K562 (cell line): Measurements from ENCODE around the gene EIF2AK2. TPM values are rescaled to one million over a fixed set of nuclear protein-coding genes. Genes with fewer than 3 reads are reported as not detected.

Experiments
- ASH1L ChIP-seq: fragments of 450-650 bp; IDR thresholded peaks from 2 replicates; pipeline ENCODE4 v1.6.1; 2018; ENCODE audit warnings: borderline replicate concordance, mild to moderate bottlenecking, low read depth; ENCODE audit not compliant: partially characterized antibody
- DMBX1 ChIP-seq: fragments of 250-450 bp; sonication (Bioruptor Pico); IDR thresholded peaks from 2 replicates; pipeline ENCODE4 v1.8.0; 2022; ENCODE audit warnings: inconsistent platforms, mild to moderate bottlenecking, moderate library complexity, borderline replicate concordance
- E4F1 ChIP-seq: fragments of 250-450 bp; sonication (Bioruptor Pico); IDR thresholded peaks from 2 replicates; pipeline ENCODE4 v1.5.0; 2021; ENCODE audit warnings: mild to moderate bottlenecking, borderline replicate concordance
- FIP1L1 ChIP-seq: fragments of 200-400 bp; formaldehyde crosslinking; IDR thresholded peaks from 2 replicates; pipeline ENCODE4 v1.6.1; 2018; ENCODE audit warnings: mild to moderate bottlenecking, low read depth, low read length; ENCODE audit not compliant: poor library complexity, severe bottlenecking
- HDGF ChIP-seq: fragments of 450-650 bp; IDR thresholded peaks from 2 replicates; pipeline ENCODE4 v1.6.1; 2016
- HNRNPL ChIP-seq: fragments of 200-400 bp; formaldehyde crosslinking; IDR thresholded peaks from 2 replicates; pipeline ENCODE4 v1.6.1; 2017; ENCODE audit warnings: low read depth, mild to moderate bottlenecking, low read length
- LARP7 ChIP-seq: fragments of 450-650 bp; IDR thresholded peaks from 2 replicates; pipeline ENCODE4 v1.6.1; 2016
- MAFG ChIP-seq: fragments of 450-650 bp; conservative IDR thresholded peaks from 2 replicates; pipeline ENCODE4 v1.6.1; 2016; ENCODE audit warnings: missing genetic modification characterization, missing compliant biosample characterization
- MCM2 ChIP-seq: fragments of 450-650 bp; IDR thresholded peaks from 2 replicates; pipeline ENCODE4 v1.6.1; 2017; ENCODE audit warnings: low read depth, mild to moderate bottlenecking
- NCOA2 ChIP-seq, 2 experiments: fragments of 450-650 bp; IDR thresholded peaks; 2 replicates each; pipeline ENCODE4 v1.6.1; 2018; ENCODE audit warnings: mild to moderate bottlenecking in 2 of 2, moderate library complexity in 1 of 2; ENCODE audit not compliant: partially characterized antibody in 2 of 2
- NR3C1 ChIP-seq: sonication (generic); formaldehyde crosslinking; IDR thresholded peaks from 2 replicates; pipeline ENCODE4 v1.8.1; 2022; ENCODE audit warnings: missing genetic modification reagents
- PATZ1 ChIP-seq: fragments of 250-450 bp; sonication (Bioruptor Pico); IDR thresholded peaks from 2 replicates; pipeline ENCODE4 v1.5.0; 2020; ENCODE audit warnings: mild to moderate bottlenecking, borderline replicate concordance
- RCOR1 ChIP-seq, 2 experiments: IDR thresholded peaks; 2 replicates each; pipeline ENCODE4 v1.6.1; 2012; ENCODE audit warnings: low read depth in 2 of 2, low read length in 2 of 2, borderline replicate concordance in 1 of 2, improper control_type of control experiment in 1 of 2
- SETDB1 ChIP-seq: IDR thresholded peaks from one replicate; pipeline ENCODE4 v1.6.1; 2012; ENCODE audit warnings: low read length, control low read depth, inconsistent platforms
- SNRNP70 ChIP-seq: fragments of 200-400 bp; formaldehyde crosslinking; optimal IDR thresholded peaks from 2 replicates; pipeline ENCODE3; 2017; ENCODE audit warnings: low read depth, low read length
- STAG1 ChIP-seq: sonication (generic); formaldehyde crosslinking; IDR thresholded peaks from 2 replicates; pipeline ENCODE4 v1.5.0; 2020; ENCODE audit warnings: missing genetic modification reagents, borderline replicate concordance
- ZKSCAN8 ChIP-seq: fragments of 200-800 bp; sonication (Bioruptor generic); IDR thresholded peaks from 2 replicates; pipeline ENCODE4 v1.6.1; 2016; ENCODE audit warnings: missing genetic modification characterization, missing compliant biosample characterization
- ZNF124 ChIP-seq: sonication (generic); formaldehyde crosslinking; IDR thresholded peaks from 2 replicates; pipeline ENCODE4 v1.8.1; 2022; ENCODE audit warnings: missing genetic modification reagents
- ZNF41 ChIP-seq: fragments of 250-450 bp; sonication (Bioruptor Pico); conservative IDR thresholded peaks from 2 replicates; pipeline ENCODE4 v1.4.0; 2020; ENCODE audit warnings: mild to moderate bottlenecking
- ZNF583 ChIP-seq: fragments of 250-450 bp; sonication (Bioruptor Pico); IDR thresholded peaks from 2 replicates; pipeline ENCODE4 v1.4.0; 2020
- ZNF785 ChIP-seq: fragments of 250-450 bp; sonication (Bioruptor Pico); IDR thresholded peaks from 2 replicates; pipeline ENCODE4 v1.4.0; 2020; ENCODE audit warnings: mild to moderate bottlenecking
- polyA plus RNA-seq, 8 experiments: library from polyadenylated mRNA; depleted of rRNA in 4 of 8; stranded (reverse) in 5 of 8; unstranded in 3 of 8; fragments of >200 nt; fragmentation: Nextera tagmentation in 2 of 8; fragmentation: Illumina TruSeq in 1 of 8; extraction: Ambion mirVana in 2 of 8; extraction: Trizol in 1 of 8; gene quantifications; 2 replicates each; pipeline versions ENCODE4 v1.2.1 to v1.2.3, GENCODE V29; 2011 to 2014; ENCODE audit warnings: inconsistent platforms in 1 of 8, missing spikeins in 1 of 8
- total RNA-seq, 7 experiments: library from RNA; depleted of rRNA in 6 of 7; stranded (reverse); fragments of >200 nt in 6 of 7; fragmentation: Illumina TruSeq in 2 of 7; extraction: Trizol in 2 of 7; gene quantifications; 2 replicates each; pipeline versions ENCODE4 v1.2.1 to v1.2.3, GENCODE V29; 2011 to 2021; ENCODE audit warnings: low replicate concordance in 1 of 7
- TF ChIP-seq, protein P1 (sequence below): IDR thresholded peaks from 3 replicates; pipeline ENCODE4 v1.6.1; 2011; ENCODE audit warnings: borderline replicate concordance, mild to moderate bottlenecking; ENCODE audit not compliant: insufficient read length, insufficient read depth
- TF ChIP-seq, protein P2 (sequence below): fragments of 250-450 bp; sonication (Bioruptor Pico); IDR thresholded peaks from 2 replicates; pipeline ENCODE4 v1.5.0; 2021

Gene EIF2AK2
- total and polyA plus RNA-seq, 9 of the 15 experiments (the other 6 are each of a cell fraction or from before 2014, with no cell fraction given), result 3.8 to 19.5 (median 13.3) TPM

DNA sequence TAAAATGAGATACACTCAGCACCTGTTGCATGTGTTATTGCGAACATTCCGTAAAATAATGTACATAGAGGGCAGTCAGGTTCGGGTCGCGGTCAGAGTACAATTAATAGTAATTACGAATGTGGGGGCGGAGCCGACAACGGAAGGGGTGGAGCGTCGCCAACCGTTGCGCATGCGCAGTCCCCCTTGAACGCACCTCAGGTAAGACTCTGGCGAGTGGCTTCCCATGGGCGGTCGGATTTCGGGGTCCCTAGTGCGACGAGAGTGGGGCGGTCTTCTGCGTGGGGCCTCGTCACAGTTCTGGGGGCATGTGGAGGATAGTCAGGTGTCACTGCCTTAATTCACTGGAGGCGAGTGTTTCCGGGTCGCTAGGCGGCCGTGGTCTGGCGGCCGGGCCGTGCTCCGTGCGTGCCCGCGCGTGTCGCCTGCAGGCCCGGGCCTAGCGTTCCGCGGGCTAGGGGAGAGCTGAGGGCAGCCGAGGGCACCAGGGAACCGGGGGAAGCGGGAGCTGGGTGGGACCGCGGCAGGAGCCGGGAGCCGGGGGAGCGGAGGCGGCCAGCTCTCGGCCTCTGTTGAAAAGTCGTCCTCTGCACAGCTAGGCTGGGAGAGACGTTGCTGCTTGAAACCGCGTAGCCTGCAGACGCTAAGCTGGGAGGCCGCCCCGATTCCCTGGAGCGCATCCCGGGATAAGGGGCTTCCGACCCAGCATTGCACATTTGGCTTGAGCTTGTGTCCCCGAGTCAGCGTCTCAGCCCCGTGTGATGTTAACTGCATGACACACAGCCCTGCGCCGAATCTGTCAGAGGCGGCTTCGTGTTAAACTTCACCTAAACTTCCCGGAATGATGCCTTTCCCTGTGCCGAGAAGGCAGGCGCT is 39.8 kb upstream of the EIF2AK2 start, which contains the start of gene CEBPZOS (continued):
- TF ChIP-seq PATZ1 (CRISPR knock-in tag), result no peak
- no peak for TF ChIP-seq ZNF583
- TF ChIP-seq ZNF124 (CRISPR knock-in tag), result no peak
- no peak for TF ChIP-seq ZNF785
- no peak for TF ChIP-seq E4F1 (CRISPR knock-in tag)
- peak; percentile 11; the same call in 1 of the 2 replicates for TF ChIP-seq STAG1 (CRISPR knock-in tag)
- TF ChIP-seq HDGF, result no peak
- no peak for TF ChIP-seq LARP7
- no peak for TF ChIP-seq SETDB1
- TF ChIP-seq ZNF41 (CRISPR knock-in tag), result 0 out of 2 replicates have a peak, but pooled peaks have one; percentile 43
- TF ChIP-seq FIP1L1, result peak; percentile 80
- no peak for TF ChIP-seq MAFG (tag)
- TF ChIP-seq, protein P1, sequence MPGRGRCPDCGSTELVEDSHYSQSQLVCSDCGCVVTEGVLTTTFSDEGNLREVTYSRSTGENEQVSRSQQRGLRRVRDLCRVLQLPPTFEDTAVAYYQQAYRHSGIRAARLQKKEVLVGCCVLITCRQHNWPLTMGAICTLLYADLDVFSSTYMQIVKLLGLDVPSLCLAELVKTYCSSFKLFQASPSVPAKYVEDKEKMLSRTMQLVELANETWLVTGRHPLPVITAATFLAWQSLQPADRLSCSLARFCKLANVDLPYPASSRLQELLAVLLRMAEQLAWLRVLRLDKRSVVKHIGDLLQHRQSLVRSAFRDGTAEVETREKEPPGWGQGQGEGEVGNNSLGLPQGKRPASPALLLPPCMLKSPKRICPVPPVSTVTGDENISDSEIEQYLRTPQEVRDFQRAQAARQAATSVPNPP, result no peak
- no peak for TF ChIP-seq RCOR1 (IDR thresholded peaks at IDR 0.05; ENCODE audit: borderline replicate concordance in 1 of 2, low read depth in 2 of 2, low read length in 2 of 2)
- no peak for TF ChIP-seq ASH1L
- peak; percentile 88 for TF ChIP-seq NR3C1 (CRISPR knock-in tag)
- TF ChIP-seq MCM2, result no peak
- no peak for TF ChIP-seq ZKSCAN8 (CRISPR knock-in tag)
- peak; percentile 62; the same call in 1 of the 2 replicates for TF ChIP-seq DMBX1 (CRISPR knock-in tag)
- no peak for TF ChIP-seq HNRNPL
- no peak for TF ChIP-seq NCOA2 (IDR thresholded peaks at IDR 0.05; ENCODE audit: partially characterized antibody in 2 of 2)
- TF ChIP-seq SNRNP70, result no peak
- TF ChIP-seq, protein P2, sequence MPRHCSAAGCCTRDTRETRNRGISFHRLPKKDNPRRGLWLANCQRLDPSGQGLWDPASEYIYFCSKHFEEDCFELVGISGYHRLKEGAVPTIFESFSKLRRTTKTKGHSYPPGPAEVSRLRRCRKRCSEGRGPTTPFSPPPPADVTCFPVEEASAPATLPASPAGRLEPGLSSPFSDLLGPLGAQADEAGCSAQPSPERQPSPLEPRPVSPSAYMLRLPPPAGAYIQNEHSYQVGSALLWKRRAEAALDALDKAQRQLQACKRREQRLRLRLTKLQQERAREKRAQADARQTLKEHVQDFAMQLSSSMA (CRISPR knock-in tag), result no peak
